HG02642 (cell line): ENCODE data around the gene EEFSEC.

Experiments
- ATAC-seq: cut with Tn5 transposase; IDR thresholded peaks from one replicate; pipeline ENCODE4 v1.9.1; 2021; ENCODE audit warnings: mild to moderate bottlenecking; ENCODE audit not compliant: unreplicated experiment, poor library complexity

The EEFSEC gene

GRCh38 chr3:128282380-128283196 is 129.3 kb downstream of the EEFSEC start:
- no peak for ATAC-seq

- no peak for ATAC-seq
Measured at GRCh38 chr3:128283421-128283820, 130.1 kb downstream of the EEFSEC start.

- no peak for ATAC-seq
Measured at GRCh38 chr3:128285042-128285966, 132.0 kb downstream of the EEFSEC start.

GRCh38 chr3:128285967-128286321 is 132.7 kb downstream of the EEFSEC start:
- no peak for ATAC-seq

GRCh38 chr3:128286691-128287090 is 133.4 kb downstream of the EEFSEC start:
- no peak for ATAC-seq

GRCh38 chr3:128287216-128287615 is 133.9 kb downstream of the EEFSEC start:
- no peak for ATAC-seq

GRCh38 chr3:128289534-128289933 is 136.3 kb downstream of the EEFSEC start:
- no peak for ATAC-seq

- ATAC-seq = no peak
Measured at GRCh38 chr3:128290484-128290883, 137.2 kb downstream of the EEFSEC start.

- ATAC-seq = no peak
Measured at GRCh38 chr3:128293930-128294329, 140.6 kb downstream of the EEFSEC start.

- ATAC-seq = no peak
Measured at GRCh38 chr3:128294999-128295468, 141.8 kb downstream of the EEFSEC start.

GRCh38 chr3:128296469-128297251 is 143.4 kb downstream of the EEFSEC start:
- no peak for ATAC-seq

- ATAC-seq = no peak
Measured at GRCh38 chr3:128297401-128298138, 144.3 kb downstream of the EEFSEC start.

GRCh38 chr3:128301186-128302023 is 148.1 kb downstream of the EEFSEC start:
- ATAC-seq = no peak

- ATAC-seq = no peak
Measured at GRCh38 chr3:128306481-128306880, 153.2 kb downstream of the EEFSEC start.

GRCh38 chr3:128307029-128307633 is 153.8 kb downstream of the EEFSEC start:
- no peak for ATAC-seq

- ATAC-seq = no peak
Measured at GRCh38 chr3:128307781-128308469, 154.6 kb downstream of the EEFSEC start.

- ATAC-seq = no peak
Measured at GRCh38 chr3:128309026-128309425, 155.7 kb downstream of the EEFSEC start.
